Measurements from ENCODE around the gene NTNG1.
"Not testable (repeated sequence)": the region's sequence is repeated elsewhere in the genome, so short reads cannot be mapped to it uniquely, and the experiment has no call there.

Gene NTNG1

DNA sequence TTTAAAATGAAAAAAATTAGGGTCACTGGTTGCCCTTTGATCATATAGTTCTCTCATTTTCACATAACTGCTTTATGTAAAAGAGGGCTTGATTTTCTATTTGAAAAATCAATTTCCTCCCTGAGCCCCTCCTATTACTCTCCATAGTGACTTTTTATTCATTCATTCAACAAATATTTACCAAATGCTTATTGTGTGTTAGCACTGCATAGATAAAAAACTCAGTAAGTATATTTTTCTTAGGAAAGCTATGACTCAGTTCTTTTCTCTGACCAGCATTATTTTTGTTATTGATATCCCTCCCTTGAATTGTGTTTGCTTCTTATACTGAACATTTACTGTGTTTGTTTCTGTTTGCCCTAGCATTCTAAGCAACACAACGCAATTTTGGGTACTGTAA is 59.8 kb downstream of the NTNG1 start:
- no peak for DNase-seq

DNA sequence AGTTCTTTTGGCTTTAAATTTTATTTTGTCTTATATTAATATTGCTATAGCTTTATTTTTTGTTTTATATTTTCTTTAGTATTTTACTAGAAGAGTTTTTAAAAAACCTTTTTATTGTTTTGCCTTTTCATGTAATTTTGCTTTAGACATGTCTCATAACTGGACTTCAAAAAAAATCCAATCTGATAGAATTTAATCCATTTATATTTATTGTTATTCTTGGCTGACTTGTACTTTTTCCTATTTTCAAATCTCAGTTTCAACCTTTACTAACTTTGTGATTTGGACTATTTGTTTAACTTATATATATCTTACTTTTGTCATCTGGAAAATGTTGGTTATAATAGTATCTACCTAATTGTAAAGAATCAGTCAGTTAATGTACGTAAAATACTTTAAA is 61.2 kb downstream of the NTNG1 start:
- no peak for DNase-seq

DNA sequence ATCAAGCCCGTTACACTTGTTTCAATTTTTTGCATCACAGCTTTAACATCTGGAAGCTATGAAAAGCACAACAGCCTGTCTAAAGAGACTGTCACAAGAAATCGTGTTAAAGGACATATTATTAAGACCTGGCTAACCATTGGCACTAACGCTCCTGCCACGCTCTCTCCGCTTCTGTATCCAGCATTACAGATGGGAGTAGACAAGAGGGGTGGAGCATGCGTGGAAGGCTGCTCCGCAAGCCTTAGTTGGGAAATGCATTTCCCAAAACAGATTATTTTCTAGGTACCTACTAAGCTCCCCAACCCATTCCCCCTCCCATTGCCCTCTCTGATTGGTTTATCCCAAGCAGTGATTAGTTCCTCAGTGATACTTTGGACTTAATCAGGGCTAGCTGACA is 72.4 kb downstream of the NTNG1 start:
- no peak for DNase-seq

GRCh38 chr1:107220036-107220435 is 79.2 kb downstream of the NTNG1 start:
- no peak for DNase-seq

DNA sequence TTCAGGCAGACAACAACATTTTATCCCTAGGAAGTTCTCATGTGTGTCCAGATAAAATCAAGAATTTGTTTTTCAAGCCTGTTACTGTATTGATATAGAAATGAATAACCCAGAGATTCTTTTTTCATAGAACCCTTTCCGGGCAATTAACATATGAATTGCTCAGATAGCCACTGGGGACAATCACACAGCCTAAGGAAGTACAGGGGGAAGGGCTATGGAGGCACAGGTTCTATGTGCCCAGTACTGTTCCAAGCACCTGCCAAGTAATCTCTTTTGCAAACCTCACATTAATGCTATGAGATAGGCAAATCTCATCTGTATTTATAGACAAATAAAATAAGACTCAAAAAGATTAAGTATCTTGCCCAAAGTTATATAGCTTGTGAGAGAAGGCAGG is 84.9 kb downstream of the NTNG1 start:
- DNase-seq, result no peak

DNA sequence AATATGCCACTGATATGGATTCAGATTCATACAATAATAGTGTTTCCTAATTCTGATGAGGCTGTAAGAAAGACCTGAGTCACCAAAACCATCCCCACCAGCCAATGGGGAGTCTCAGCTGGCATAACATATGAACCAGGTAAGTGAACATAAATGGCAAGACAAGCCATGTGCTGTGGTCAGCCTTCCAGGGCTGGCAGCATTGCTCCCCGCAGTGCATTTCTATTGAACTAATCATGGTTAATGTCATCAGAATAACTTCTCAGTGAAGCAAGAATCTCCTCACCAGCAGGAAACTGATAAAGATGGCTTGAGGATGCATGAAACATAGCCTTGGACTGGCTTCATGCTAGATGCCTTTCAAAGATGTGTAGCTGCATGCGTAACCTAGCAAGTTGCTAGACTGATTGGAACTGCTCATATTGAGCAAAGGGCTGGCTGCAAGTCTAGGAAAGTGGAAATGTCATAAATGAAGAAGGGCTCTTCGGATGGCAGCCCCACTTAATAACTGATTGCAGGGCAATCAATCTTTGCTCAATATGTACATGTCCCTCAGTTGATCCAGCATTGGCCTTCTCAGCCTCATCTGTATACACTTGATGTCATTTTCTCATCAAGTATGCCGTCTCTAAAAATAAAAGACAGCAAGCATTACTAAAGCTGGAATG is 88.0 kb downstream of the NTNG1 start:
- no peak for DNase-seq

- DNase-seq, result no peak
These were observed 88.9 kb downstream of the NTNG1 start for GRCh38 chr1:107229711-107230110.

- DNase-seq, result no peak
These were observed 89.3 kb downstream of the NTNG1 start for GRCh38 chr1:107230121-107230520.

GRCh38 chr1:107231291-107231690 is 90.5 kb downstream of the NTNG1 start:
- DNase-seq, result no peak

DNA sequence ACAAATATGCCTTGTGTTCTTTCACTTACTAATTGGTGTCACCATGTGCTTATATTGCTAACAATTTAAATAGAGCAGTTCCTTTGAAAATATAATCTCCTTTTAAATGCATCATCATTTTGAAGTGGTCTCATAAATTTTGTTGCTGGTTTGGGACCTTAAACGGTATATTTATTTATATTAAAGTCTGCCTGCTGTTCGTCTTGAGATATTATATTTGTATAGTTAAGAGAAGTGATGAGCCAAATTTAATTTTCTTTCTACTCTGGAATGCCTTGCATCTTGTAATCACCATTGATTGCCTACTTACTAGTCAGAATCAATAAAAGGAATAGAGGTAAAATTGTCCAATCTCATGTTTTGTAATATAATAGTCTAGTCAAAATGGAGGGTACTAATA is 91.6 kb downstream of the NTNG1 start:
- DNase-seq, result no peak

- not testable (repeated sequence) for DNase-seq
These were observed 95.9 kb downstream of the NTNG1 start for GRCh38 chr1:107236760-107237159.

GRCh38 chr1:107243461-107243860 is 102.6 kb downstream of the NTNG1 start:
- DNase-seq, result no peak

DNA sequence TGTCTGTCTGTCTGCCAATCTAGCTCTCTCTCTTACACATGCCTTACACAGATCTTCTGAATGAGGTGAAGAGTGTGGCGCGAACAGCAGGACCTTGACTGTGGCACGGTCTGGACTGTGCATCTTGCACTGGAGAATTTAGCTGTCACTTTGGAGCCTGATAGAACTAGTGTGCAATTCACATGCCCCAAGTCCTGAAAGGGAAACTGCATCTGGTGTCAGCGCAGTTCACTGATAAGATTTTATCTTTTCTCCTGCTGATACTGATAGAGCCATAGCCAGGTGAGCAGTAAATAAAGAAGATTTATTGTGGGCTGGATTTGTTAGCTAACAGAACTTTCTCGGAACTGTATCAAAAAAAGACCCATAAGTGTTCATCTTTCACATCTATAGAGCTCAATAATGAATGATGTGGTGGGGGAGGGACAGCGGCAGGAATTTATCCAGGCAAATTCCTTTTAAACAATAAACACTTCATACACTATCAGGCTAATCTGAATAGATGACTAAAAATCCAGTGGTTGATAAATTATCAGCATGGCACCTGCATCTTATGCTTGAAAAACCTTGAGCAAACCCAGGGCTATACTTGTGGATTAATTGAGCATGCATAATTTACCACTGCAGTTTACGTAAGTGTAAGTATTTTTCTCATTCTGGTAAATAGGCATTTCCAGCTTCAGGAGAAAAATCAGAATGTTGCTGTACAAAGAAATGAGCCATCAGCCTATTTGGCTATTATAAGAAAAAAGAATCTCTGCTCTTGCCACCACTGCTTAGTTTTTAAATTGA is 104.1 kb downstream of the NTNG1 start:
- no peak for DNase-seq

- DNase-seq, result no peak
These were observed 106.0 kb downstream of the NTNG1 start for GRCh38 chr1:107246775-107247345.

GRCh38 chr1:107247679-107248078 is 106.8 kb downstream of the NTNG1 start:
- no peak for DNase-seq

DNA sequence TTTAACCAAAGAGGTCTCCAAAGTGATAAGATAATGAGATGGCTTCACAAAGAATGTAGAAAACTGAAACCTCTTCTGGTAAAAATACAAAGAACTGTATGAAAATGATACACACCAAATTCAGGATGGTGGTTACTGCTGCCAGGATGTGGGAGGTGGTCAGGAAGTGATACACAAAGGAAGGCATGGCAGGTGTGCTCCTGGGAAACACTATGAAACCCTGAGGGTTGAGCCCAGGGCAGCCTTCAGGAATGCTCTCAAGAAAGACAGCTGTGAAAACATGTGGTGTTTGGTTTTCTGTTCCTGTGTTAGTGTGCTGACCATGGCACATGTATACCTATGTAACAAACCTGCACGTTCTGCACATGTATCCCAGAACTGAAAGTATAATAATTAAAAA is 109.3 kb downstream of the NTNG1 start:
- no peak for DNase-seq

DNA sequence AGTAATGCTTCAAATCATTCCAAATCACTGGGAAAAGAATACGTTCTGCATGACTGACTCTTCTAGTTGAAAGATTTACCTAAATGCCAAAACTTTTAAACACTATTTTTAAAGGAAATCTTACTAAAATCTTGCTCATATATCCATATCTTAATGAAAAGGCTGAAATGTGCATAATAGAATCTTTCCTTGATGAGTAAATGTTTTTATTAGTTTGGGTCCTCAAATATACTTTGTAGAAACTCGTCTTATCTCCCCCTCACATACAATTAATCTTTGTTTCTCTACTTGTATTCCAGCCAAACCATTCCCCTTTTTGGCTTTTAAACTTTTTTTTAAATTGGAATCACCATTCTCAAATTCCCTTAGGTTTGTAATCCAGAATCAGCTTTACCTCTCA is 110.2 kb downstream of the NTNG1 start:
- DNase-seq, result no peak

DNA sequence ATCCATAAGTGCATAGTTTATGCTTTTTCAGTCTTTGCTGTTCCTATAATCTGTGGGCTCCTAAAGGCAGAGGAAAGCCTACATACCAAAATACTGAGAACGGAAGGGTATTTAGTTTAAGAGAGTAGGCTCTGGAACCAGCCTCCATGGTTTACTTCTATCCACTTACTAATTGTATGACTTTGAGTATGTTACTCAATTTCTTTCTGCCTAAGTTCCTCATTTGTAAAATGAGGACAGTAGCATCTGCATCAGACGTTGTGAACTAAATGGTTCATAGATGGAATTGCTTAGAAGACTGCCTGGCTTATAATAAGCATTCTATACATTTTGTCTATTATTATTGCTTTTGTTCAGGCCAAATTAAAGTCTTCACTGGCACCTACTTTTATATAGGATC is 111.0 kb downstream of the NTNG1 start:
- no peak for DNase-seq

DNA sequence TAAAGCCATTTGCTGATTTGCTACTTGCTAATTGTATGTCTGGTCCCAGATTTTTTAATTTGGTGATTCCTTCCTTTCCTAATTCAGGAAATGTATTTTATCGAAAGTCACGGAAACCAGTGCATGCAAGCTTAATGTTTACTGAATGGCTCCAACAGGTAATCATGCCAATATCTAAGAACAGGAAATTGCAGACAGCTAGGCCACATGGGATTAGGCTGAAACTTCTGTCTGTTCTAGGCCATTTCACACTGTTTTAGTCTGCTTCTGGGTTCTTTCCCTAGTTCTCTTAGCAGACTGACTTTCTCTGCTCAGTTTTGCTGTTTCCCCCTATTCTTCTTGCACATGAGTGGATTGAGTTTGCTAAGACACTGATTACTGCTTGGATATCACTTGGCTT is 111.4 kb downstream of the NTNG1 start:
- DNase-seq, result no peak

GRCh38 chr1:107254306-107254705 is 113.5 kb downstream of the NTNG1 start:
- DNase-seq, result no peak

- no peak for DNase-seq
These were observed 114.6 kb downstream of the NTNG1 start for GRCh38 chr1:107255469-107255868.

DNA sequence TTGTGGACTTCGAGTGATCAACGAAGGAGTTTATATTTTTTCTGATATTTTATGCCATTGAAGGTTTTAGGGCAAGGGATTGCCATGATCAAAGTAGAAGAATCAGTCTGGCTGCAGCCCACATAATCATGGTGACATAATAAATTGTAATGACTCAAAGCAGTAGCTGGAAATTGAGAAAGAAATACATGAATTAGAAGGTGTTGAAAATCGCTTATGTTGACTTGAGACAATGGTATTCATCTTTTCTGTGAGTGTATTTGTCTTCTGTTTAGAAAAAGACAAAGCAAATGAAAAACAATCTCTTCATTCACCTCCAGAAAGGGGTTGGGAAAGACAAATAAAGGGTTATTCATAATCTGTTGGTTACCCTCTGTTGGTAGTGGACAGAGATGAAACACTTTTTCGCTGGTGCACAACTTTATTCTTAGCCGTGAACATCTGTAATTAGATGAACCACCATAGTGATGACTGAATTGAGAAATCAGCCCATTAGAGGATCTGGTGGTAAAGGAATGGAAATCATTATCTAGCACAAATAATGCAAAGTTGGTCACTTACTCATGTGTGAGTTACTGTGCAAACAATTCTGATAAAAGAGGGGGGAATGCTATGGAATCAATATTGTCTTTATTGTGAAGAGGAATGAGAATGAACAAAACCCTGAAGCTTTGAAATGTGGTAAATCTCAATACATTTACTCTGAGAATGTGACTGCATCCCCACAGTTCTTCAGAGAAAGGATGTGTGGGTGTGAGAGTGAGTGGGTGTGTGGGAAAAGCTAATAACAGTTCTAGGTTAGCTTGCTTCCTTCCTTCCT is 121.8 kb downstream of the NTNG1 start:
- no peak for DNase-seq

- DNase-seq, result no peak
These were observed 122.6 kb downstream of the NTNG1 start for GRCh38 chr1:107263291-107263915.

All from activated CD4-positive, alpha-beta T cell treated with anti-CD3 and anti-CD28 coated beads, Interleukin-2, Interleukin-6, amounts not matched to agents 100 ng/mL and 50 ng/mL, durations not matched to agents 16 hours and 8 hours (primary cell).